Suppressor macrophage (primary cell): ENCODE data around the gene KCTD2.

Experiments used
- DNase-seq, 4 experiments: peaks; one replicate each; pipeline ENCODE4 v3.0.0-alpha.2; 2020 to 2022

The KCTD2 gene

GRCh38 chr17:75077496-75078283 is 30.7 kb downstream of the KCTD2 start:
- peak; percentile 63 to 85 (median 74) for DNase-seq

- peak; percentile 49 to 71 (median 64) for DNase-seq
Measured at GRCh38 chr17:75078284-75079022, 31.4 kb downstream of the KCTD2 start.

GRCh38 chr17:75079023-75079373 is 32.0 kb downstream of the KCTD2 start:
- DNase-seq: no peak

GRCh38 chr17:75081611-75082540 is 34.9 kb downstream of the KCTD2 start:
- DNase-seq: no peak

- no peak for DNase-seq
Measured at GRCh38 chr17:75082683-75083082, 35.7 kb downstream of the KCTD2 start.

GRCh38 chr17:75084039-75084660 is 37.1 kb downstream of the KCTD2 start:
- no peak for DNase-seq

GRCh38 chr17:75086496-75087181 is 39.6 kb downstream of the KCTD2 start:
- no peak for DNase-seq

- DNase-seq: no peak
Measured at GRCh38 chr17:75087182-75087557, 40.1 kb downstream of the KCTD2 start.

GRCh38 chr17:75087558-75088453 is 40.8 kb downstream of the KCTD2 start, which contains the start of gene SLC16A5:
Gene SLC16A5, plus strand, starts transcription at chr17:75087954. Its CDS starts 5,683 bp downstream, at chr17:75093637.
- peak; percentile 88 to 96 (median 93) for DNase-seq

GRCh38 chr17:75088465-75089417 is 41.7 kb downstream of the KCTD2 start:
- peak; percentile 70 to 81 (median 80) for DNase-seq

GRCh38 chr17:75090871-75091854 is 44.1 kb downstream of the KCTD2 start:
- no peak for DNase-seq

- DNase-seq: no peak
Measured at GRCh38 chr17:75091855-75092327, 44.9 kb downstream of the KCTD2 start.

GRCh38 chr17:75093548-75094158 is 46.6 kb downstream of the KCTD2 start:
- DNase-seq: no peak

- no peak for DNase-seq
Measured at GRCh38 chr17:75094871-75095399, 47.9 kb downstream of the KCTD2 start.

GRCh38 chr17:75096082-75096625 is 49.1 kb downstream of the KCTD2 start:
- peak; percentile 92 to 96 (median 95) for DNase-seq

GRCh38 chr17:75097865-75098264 is 50.8 kb downstream of the KCTD2 start:
- no peak for DNase-seq

GRCh38 chr17:75098861-75099260 is 51.8 kb downstream of the KCTD2 start:
- DNase-seq: no peak
